HCT116 (cell line): ENCODE data around the gene TTC17. TPM values are rescaled to one million over a fixed set of nuclear protein-coding genes. Genes with fewer than 3 reads are reported as not detected.

Experiments
- ATAC-seq: fragments of 200-7000 bp; cut with Tn5 transposase; 2 replicates; pipeline ENCODE4 v1.9.1; 2020; ENCODE audit warnings: mild to moderate bottlenecking, moderate library complexity
- BruUV-seq: library from RNA; stranded (reverse); fragments of 400-500 nt; replicated peaks from 2 replicates; lab custom pipeline; 2021; lab: Mats Ljungman, UMichigan
- CTCF ChIA-PET: fragments of 300-600 bp; sonication (Branson Sonifier 250); formaldehyde crosslinking; loops from one replicate; lab custom pipeline; 2021; ENCODE audit warnings: antibody characterized with exemption; lab: Charles Lee
- POLR2A ChIA-PET: fragments of 300-600, 350-600 bp; sonication (Branson Sonifier 250); formaldehyde crosslinking; loops from one replicate; lab custom pipeline; 2021; ENCODE audit warnings: antibody characterized with exemption; lab: Charles Lee
- RAD21 ChIA-PET, 2 experiments: fragments of 300-600 bp; sonication (Branson Sonifier 250); formaldehyde crosslinking; loops; one replicate each; lab custom pipeline; 2023; ENCODE audit warnings: low total read pairs in 2 of 2; ENCODE audit not compliant: uncharacterized antibody in 2 of 2, unreplicated experiment in 2 of 2, low non-redundant PET in 1 of 2; lab: Charles Lee
- DNase-seq: peaks from one replicate; pipeline ENCODE4 v3.0.0-alpha.2; 2010; ENCODE audit warnings: low read depth, low spot score
- H2AFZ ChIP-seq: fragments of 200-600 bp; shearing (Covaris generic), sonication (generic); 2 replicates; pipeline ENCODE4 v1.6.1; 2017; ENCODE audit warnings: low read depth, mixed run types, mixed read lengths, antibody characterized with exemption, low read length; ENCODE audit not compliant: poor library complexity, severe bottlenecking
- H3K27ac ChIP-seq: 2 replicates; pipeline ENCODE4 v1.5.1; 2012; ENCODE audit warnings: low read depth, low read length
- H3K27me3 ChIP-seq: fragments of 200-600 bp; sonication (generic); 2 replicates; pipeline ENCODE4 v1.6.1; 2016; ENCODE audit warnings: mixed run types, low read length, mixed read lengths; ENCODE audit not compliant: insufficient read depth
- H3K36me3 ChIP-seq, 2 experiments: fragments of 200-500 bp in 1 of 2; fragments of 200-600 bp in 1 of 2; sonication (Bioruptor generic) in 1 of 2; sonication (generic) in 1 of 2; 2 replicates each; pipeline versions ENCODE4 v1.5.1 to v1.6.1; 2014 to 2016; ENCODE audit warnings: low read length in 2 of 2, inconsistent platforms in 1 of 2, mixed read lengths in 1 of 2, mixed run types in 1 of 2; ENCODE audit not compliant: insufficient read depth in 2 of 2, control insufficient read depth in 1 of 2
- H3K4me1 ChIP-seq, 2 experiments: fragments of 200-600 bp in 1 of 2; sonication (generic) in 1 of 2; 2 replicates each; pipeline versions ENCODE4 v1.5.1 to v1.6.1; 2012 to 2017; ENCODE audit warnings: low read length in 2 of 2, inconsistent platforms in 1 of 2, mild to moderate bottlenecking in 1 of 2, mixed read lengths in 1 of 2, mixed run types in 1 of 2, moderate library complexity in 1 of 2; ENCODE audit not compliant: insufficient read depth in 2 of 2, control insufficient read depth in 1 of 2
- H3K4me2 ChIP-seq: fragments of 200-600 bp; sonication (generic); 2 replicates; pipeline ENCODE4 v1.6.1; 2017; ENCODE audit warnings: mixed run types, low read length, mixed read lengths
- H3K4me3 ChIP-seq, 2 experiments: fragments of 200-600 bp in 1 of 2; sonication (generic) in 1 of 2; replicated peaks in 1 of 2; 2 replicates each; pipeline ENCODE4 v1.5.1; 2011 to 2016; ENCODE audit warnings: low read length in 2 of 2, control low read depth in 1 of 2, low read depth in 1 of 2, mild to moderate bottlenecking in 1 of 2, mixed read lengths in 1 of 2, mixed run types in 1 of 2
- H3K79me2 ChIP-seq: fragments of 200-600 bp; sonication (generic); 2 replicates; pipeline ENCODE4 v1.6.1; 2017; ENCODE audit warnings: mild to moderate bottlenecking, mixed run types, low read length, moderate library complexity, mixed read lengths; ENCODE audit not compliant: insufficient read depth
- H3K9ac ChIP-seq: fragments of 200-600 bp; sonication (generic); 2 replicates; pipeline ENCODE4 v1.6.1; 2016; ENCODE audit warnings: low read length, mixed read lengths
- H3K9me2 ChIP-seq: fragments of 200-600 bp; sonication (generic), shearing (Covaris generic); 2 replicates; pipeline ENCODE4 v1.6.1; 2017; ENCODE audit warnings: mixed run types, mild to moderate bottlenecking, moderate library complexity; ENCODE audit not compliant: insufficient read depth
- H3K9me3 ChIP-seq, 2 experiments: fragments of 200-500 bp in 1 of 2; fragments of 200-600 bp in 1 of 2; sonication (Bioruptor generic) in 1 of 2; sonication (generic) in 1 of 2; 2 replicates each; pipeline ENCODE4 v1.6.1; 2014 to 2017; ENCODE audit warnings: low read length in 2 of 2, mixed read lengths in 2 of 2, inconsistent platforms in 1 of 2, low read depth in 1 of 2, mild to moderate bottlenecking in 1 of 2, mixed run types in 1 of 2, moderate library complexity in 1 of 2; ENCODE audit not compliant: control insufficient read depth in 1 of 2, insufficient read depth in 1 of 2
- H4K20me1 ChIP-seq: fragments of 200-600 bp; sonication (generic), shearing (Covaris generic); 2 replicates; pipeline ENCODE4 v1.6.1; 2017; ENCODE audit warnings: mixed run types, mild to moderate bottlenecking, moderate library complexity; ENCODE audit not compliant: insufficient read depth
- CEBPB ChIP-seq: IDR thresholded peaks from 2 replicates; pipeline ENCODE4 v1.6.1; 2012; ENCODE audit warnings: low read depth
- CTCF ChIP-seq, 3 experiments: fragments of 200-600 bp in 1 of 3; sonication (generic) in 1 of 3; IDR thresholded peaks in 2 of 3; conservative IDR thresholded peaks in 1 of 3; 2 replicates each; pipeline ENCODE4 v1.5.1; 2012 to 2017; ENCODE audit warnings: low read depth in 2 of 3, low read length in 2 of 3, antibody characterized with exemption in 1 of 3, borderline replicate concordance in 1 of 3, control low read depth in 1 of 3, mild to moderate bottlenecking in 1 of 3, mixed read lengths in 1 of 3, mixed run types in 1 of 3, moderate library complexity in 1 of 3; ENCODE audit not compliant: insufficient read depth in 1 of 3
- EGR1 ChIP-seq: IDR thresholded peaks from 2 replicates; pipeline ENCODE4 v1.6.1; 2012; ENCODE audit warnings: low read depth
- ELF1 ChIP-seq: IDR thresholded peaks from 2 replicates; pipeline ENCODE4 v1.6.1; 2012; ENCODE audit warnings: low read depth, borderline replicate concordance
- SP1 ChIP-seq: IDR thresholded peaks from 2 replicates; pipeline ENCODE4 v1.6.1; 2012; ENCODE audit warnings: low read depth
- YY1 ChIP-seq: IDR thresholded peaks from 2 replicates; pipeline ENCODE4 v1.6.1; 2011; ENCODE audit warnings: low read length, low read depth, moderate library complexity, mild to moderate bottlenecking; ENCODE audit not compliant: insufficient replicate concordance; ENCODE audit errors: extremely low read depth
- ZBTB33 ChIP-seq: IDR thresholded peaks from 2 replicates; pipeline ENCODE4 v1.6.1; 2011; ENCODE audit warnings: mild to moderate bottlenecking, low read length, moderate library complexity; ENCODE audit not compliant: insufficient replicate concordance; ENCODE audit errors: extremely low read depth
- intact Hi-C: fragments of 100-400 bp; cut with micrococcal nuclease; formaldehyde crosslinking; loops from 2 replicates; pipeline ENCODE4 v1.10.0; 2022
- total RNA-seq: library from RNA; stranded (reverse); gene quantifications from one replicate; pipeline ENCODE4 v1.2.1, GENCODE V29; 2021; ENCODE audit not compliant: unreplicated experiment

The TTC17 gene
- total RNA-seq, 1 experiment from 2014 or later = 51.6 TPM

- ChIA-PET CTCF (interaction anchor here (0.9 to 1.5 kb wide), 6 partner anchors 11 to 337 kb away, joined by 3 to 5 read pairs (median 4); no protein-coding TSS in a partner anchor), RAD21 (no interaction called here), POLR2A (no interaction called here)
- Histone ChIP-seq H3K9me2 (no peaks in the 10 kb centered on the region), H3K4me2 (no peak overlapping the region), H4K20me1 (no peaks in the 10 kb centered on the region), H3K79me2 (no peaks in the 10 kb centered on the region), H2AFZ (no peak overlapping the region), H3K4me3 (no peak overlapping the region), H3K9me3 (no peaks in the 10 kb centered on the region), H3K9ac (no peak overlapping the region), H3K27ac (no peak overlapping the region), H3K4me1 (no peaks in the 10 kb centered on the region), H3K36me3 (no peaks in the 10 kb centered on the region), H3K27me3 (no peaks in the 10 kb centered on the region)
- TF ChIP-seq YY1 = no peak
- TF ChIP-seq ELF1 = no peak
- no peak for TF ChIP-seq EGR1
- TF ChIP-seq SP1 = no peak
- peak in 2 of 3 experiments; percentile 42; a peak in 4 of 6 replicates for TF ChIP-seq CTCF (IDR thresholded peaks at IDR 0.05 in 2 of 3, conservative IDR thresholded peaks at IDR 0.05 in 1 of 3; ENCODE audit: borderline replicate concordance in 1 of 3, insufficient read depth in 1 of 3, low read depth in 2 of 3, low read length in 2 of 3)
- intact Hi-C loops = no loop called here
- no TSS peak for BruUV-seq
- ATAC-seq (peak; percentile 80), DNase-seq (no peak)
Measured at GRCh38 chr11:43515090-43515489, 156.4 kb downstream of the TTC17 start.

- Histone ChIP-seq H3K4me2 (no peak overlapping the region), H3K27me3 (no peaks in the 10 kb centered on the region), H3K4me1 (no peaks in the 10 kb centered on the region), H2AFZ (no peak overlapping the region), H3K9me3 (no peaks in the 10 kb centered on the region), H3K4me3 (no peak overlapping the region), H4K20me1 (no peaks in the 10 kb centered on the region), H3K79me2 (no peaks in the 10 kb centered on the region), H3K9me2 (no peaks in the 10 kb centered on the region), H3K9ac (no peak overlapping the region), H3K36me3 (no peaks in the 10 kb centered on the region), H3K27ac (no peak overlapping the region)
- ATAC-seq (no peak), DNase-seq (no peak)
- BruUV-seq = no TSS peak
- intact Hi-C loops = no loop called here
- RAD21 ChIA-PET = no interaction called here
- POLR2A ChIA-PET = no interaction called here
- TF ChIP-seq CEBPB = no peak
- TF ChIP-seq ZBTB33 = no peak
- CTCF ChIA-PET = interaction anchor here (1.7 kb wide), 1 partner anchor 12 kb away, joined by 3 read pairs; no protein-coding TSS in a partner anchor
Measured at GRCh38 chr11:43516316-43516850, 157.7 kb downstream of the TTC17 start.
